ENCODE results near the gene AKAP6. TPM values are rescaled to one million over a fixed set of nuclear protein-coding genes. Genes with fewer than 3 reads are reported as not detected.

Gene AKAP6
- total and polyA plus RNA-seq, 2 experiments from 2014 or later: 0.38 to 0.42 TPM

DNA sequence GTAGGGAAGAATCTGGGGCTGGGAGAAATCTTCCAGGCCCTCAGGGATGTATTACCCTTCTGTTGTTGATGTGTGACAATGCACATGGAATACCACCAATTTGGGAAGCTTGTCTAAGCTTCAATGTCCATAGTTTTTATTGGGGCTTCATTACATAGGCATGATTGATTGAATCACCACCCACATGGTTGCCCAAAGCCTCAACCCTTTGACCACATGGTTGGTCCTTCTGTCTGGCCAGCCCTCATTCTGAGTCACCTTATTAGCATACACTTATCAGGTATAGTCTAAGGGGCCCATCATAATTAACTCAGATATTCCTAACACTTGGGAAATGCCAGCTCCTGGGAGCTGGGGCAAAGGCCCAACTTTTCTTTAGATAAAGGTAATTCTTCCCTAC is 93.3 kb downstream of the AKAP6 start:
- no peak overlapping the region for H3K4me3 Mint-ChIP-seq
- no peaks in the 10 kb centered on the region for H3K4me1 ChIP-seq (ENCODE audit: insufficient read depth)
- TF ChIP-seq NANOG (IDR thresholded peaks at IDR 0.05; ENCODE audit: borderline replicate concordance) (no peak), JUNB (IDR thresholded peaks at IDR 0.05; ENCODE audit: unreplicated experiment) (no peak), EZH2 (IDR thresholded peaks at IDR 0.05; ENCODE audit: low read depth, unreplicated experiment) (no peak), POLR2AphosphoS5 (IDR thresholded peaks at IDR 0.05; ENCODE audit: low read depth) (no peak)
- TF ChIP-seq, protein P1, sequence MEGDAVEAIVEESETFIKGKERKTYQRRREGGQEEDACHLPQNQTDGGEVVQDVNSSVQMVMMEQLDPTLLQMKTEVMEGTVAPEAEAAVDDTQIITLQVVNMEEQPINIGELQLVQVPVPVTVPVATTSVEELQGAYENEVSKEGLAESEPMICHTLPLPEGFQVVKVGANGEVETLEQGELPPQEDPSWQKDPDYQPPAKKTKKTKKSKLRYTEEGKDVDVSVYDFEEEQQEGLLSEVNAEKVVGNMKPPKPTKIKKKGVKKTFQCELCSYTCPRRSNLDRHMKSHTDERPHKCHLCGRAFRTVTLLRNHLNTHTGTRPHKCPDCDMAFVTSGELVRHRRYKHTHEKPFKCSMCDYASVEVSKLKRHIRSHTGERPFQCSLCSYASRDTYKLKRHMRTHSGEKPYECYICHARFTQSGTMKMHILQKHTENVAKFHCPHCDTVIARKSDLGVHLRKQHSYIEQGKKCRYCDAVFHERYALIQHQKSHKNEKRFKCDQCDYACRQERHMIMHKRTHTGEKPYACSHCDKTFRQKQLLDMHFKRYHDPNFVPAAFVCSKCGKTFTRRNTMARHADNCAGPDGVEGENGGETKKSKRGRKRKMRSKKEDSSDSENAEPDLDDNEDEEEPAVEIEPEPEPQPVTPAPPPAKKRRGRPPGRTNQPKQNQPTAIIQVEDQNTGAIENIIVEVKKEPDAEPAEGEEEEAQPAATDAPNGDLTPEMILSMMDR (conservative IDR thresholded peaks at IDR 0.05; ENCODE audit: low read depth in 2 of 2): no peak
- TF ChIP-seq, protein P2, sequence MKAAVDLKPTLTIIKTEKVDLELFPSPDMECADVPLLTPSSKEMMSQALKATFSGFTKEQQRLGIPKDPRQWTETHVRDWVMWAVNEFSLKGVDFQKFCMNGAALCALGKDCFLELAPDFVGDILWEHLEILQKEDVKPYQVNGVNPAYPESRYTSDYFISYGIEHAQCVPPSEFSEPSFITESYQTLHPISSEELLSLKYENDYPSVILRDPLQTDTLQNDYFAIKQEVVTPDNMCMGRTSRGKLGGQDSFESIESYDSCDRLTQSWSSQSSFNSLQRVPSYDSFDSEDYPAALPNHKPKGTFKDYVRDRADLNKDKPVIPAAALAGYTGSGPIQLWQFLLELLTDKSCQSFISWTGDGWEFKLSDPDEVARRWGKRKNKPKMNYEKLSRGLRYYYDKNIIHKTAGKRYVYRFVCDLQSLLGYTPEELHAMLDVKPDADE (IDR thresholded peaks at IDR 0.05): no peak
- ATAC-seq (no peak), DNase-seq (ENCODE audit: low spot score) (no peak)
- no peak overlapping the region for H3K27ac ChIP-seq (ENCODE audit: low read depth)
- H3K36me3 Mint-ChIP-seq (ENCODE audit: low read depth): peaks cover 12% of the 10 kb centered on the region; the same call in 2 of the 3 replicates
- peaks cover 2% of the 10 kb centered on the region for H3K27me3 Mint-ChIP-seq (ENCODE audit: insufficient read depth, low read depth, poor library complexity)
- H3F3A ChIP-seq (replicated peaks; ENCODE audit: low read depth): no peaks in the 10 kb centered on the region
- no peaks in the 10 kb centered on the region for H3K36me3 ChIP-seq (ENCODE audit: insufficient read depth)
- peaks cover 20% of the 10 kb centered on the region for H3K9me3 Mint-ChIP-seq
- no peak overlapping the region for H3K4me3 ChIP-seq
- H3K27me3 ChIP-seq (ENCODE audit: insufficient read depth): no peaks in the 10 kb centered on the region
- H3K4me2 ChIP-seq: no peak overlapping the region
- no peaks in the 10 kb centered on the region for H4K20me1 ChIP-seq (replicated peaks; ENCODE audit: insufficient read depth)
- H3K4me1 Mint-ChIP-seq: peaks cover 8% of the 10 kb centered on the region; the same call in 2 of the 3 replicates
- H3K27ac Mint-ChIP-seq: no peak overlapping the region
- no peaks in the 10 kb centered on the region for H3K9me2 ChIP-seq (ENCODE audit: insufficient read depth)
- no peaks in the 10 kb centered on the region for H3K79me2 ChIP-seq (replicated peaks; ENCODE audit: insufficient read depth)
- no peak overlapping the region for H2AFZ ChIP-seq

DNA sequence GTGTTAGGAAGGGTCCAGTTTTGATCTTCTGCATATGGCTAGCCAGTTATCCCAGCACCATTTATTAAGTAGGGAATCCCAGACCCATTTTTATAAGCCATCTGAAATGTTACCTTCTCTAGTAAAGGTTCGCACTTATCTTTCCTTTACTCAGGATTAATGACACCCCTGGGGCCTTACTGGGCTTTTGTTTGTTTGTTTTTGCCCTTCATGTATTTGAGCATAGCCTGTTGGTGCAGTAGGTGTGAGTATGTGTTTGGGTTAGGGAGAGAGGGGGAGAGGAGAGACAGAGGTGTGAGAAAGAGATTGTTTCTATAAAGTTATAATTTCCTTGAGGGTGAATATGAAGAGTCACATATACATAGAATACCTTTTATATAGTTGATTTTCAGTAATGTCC is 96.9 kb downstream of the AKAP6 start:
- Mint-ChIP-seq H3K36me3 (ENCODE audit: low read depth) (peaks cover 12% of the 10 kb centered on the region; the same call in 2 of the 3 replicates), H3K4me3 (no peak overlapping the region), H3K27me3 (ENCODE audit: insufficient read depth, low read depth, poor library complexity) (peaks cover 2% of the 10 kb centered on the region), H3K27ac (no peak overlapping the region), H3K4me1 (peaks cover 21% of the 10 kb centered on the region), H3K9me3 (peaks cover 20% of the 10 kb centered on the region)
- H3K27ac ChIP-seq (ENCODE audit: low read depth): no peak overlapping the region
- H4K20me1 ChIP-seq (replicated peaks; ENCODE audit: insufficient read depth): no peaks in the 10 kb centered on the region
- no peak overlapping the region for H3K4me3 ChIP-seq
- no peak for DNase-seq (ENCODE audit: low spot score)
- no peak for ATAC-seq
- no peaks in the 10 kb centered on the region for H3F3A ChIP-seq (replicated peaks; ENCODE audit: low read depth)
- no peaks in the 10 kb centered on the region; the same call in 1 of the 2 replicates for H3K4me1 ChIP-seq (ENCODE audit: insufficient read depth)
- H3K9me2 ChIP-seq (ENCODE audit: insufficient read depth): no peaks in the 10 kb centered on the region
- no peaks in the 10 kb centered on the region for H3K79me2 ChIP-seq (replicated peaks; ENCODE audit: insufficient read depth)
- H3K36me3 ChIP-seq (ENCODE audit: insufficient read depth): no peaks in the 10 kb centered on the region
- H2AFZ ChIP-seq: no peak overlapping the region
- no peaks in the 10 kb centered on the region for H3K27me3 ChIP-seq (ENCODE audit: insufficient read depth)
- H3K4me2 ChIP-seq: no peak overlapping the region
- TF ChIP-seq JUNB (IDR thresholded peaks at IDR 0.05; ENCODE audit: unreplicated experiment) (no peak), ZNF331 (CRISPR knock-in tag; IDR thresholded peaks at IDR 0.05; ENCODE audit: low read depth) (no peak)
- TF ChIP-seq, protein P3, sequence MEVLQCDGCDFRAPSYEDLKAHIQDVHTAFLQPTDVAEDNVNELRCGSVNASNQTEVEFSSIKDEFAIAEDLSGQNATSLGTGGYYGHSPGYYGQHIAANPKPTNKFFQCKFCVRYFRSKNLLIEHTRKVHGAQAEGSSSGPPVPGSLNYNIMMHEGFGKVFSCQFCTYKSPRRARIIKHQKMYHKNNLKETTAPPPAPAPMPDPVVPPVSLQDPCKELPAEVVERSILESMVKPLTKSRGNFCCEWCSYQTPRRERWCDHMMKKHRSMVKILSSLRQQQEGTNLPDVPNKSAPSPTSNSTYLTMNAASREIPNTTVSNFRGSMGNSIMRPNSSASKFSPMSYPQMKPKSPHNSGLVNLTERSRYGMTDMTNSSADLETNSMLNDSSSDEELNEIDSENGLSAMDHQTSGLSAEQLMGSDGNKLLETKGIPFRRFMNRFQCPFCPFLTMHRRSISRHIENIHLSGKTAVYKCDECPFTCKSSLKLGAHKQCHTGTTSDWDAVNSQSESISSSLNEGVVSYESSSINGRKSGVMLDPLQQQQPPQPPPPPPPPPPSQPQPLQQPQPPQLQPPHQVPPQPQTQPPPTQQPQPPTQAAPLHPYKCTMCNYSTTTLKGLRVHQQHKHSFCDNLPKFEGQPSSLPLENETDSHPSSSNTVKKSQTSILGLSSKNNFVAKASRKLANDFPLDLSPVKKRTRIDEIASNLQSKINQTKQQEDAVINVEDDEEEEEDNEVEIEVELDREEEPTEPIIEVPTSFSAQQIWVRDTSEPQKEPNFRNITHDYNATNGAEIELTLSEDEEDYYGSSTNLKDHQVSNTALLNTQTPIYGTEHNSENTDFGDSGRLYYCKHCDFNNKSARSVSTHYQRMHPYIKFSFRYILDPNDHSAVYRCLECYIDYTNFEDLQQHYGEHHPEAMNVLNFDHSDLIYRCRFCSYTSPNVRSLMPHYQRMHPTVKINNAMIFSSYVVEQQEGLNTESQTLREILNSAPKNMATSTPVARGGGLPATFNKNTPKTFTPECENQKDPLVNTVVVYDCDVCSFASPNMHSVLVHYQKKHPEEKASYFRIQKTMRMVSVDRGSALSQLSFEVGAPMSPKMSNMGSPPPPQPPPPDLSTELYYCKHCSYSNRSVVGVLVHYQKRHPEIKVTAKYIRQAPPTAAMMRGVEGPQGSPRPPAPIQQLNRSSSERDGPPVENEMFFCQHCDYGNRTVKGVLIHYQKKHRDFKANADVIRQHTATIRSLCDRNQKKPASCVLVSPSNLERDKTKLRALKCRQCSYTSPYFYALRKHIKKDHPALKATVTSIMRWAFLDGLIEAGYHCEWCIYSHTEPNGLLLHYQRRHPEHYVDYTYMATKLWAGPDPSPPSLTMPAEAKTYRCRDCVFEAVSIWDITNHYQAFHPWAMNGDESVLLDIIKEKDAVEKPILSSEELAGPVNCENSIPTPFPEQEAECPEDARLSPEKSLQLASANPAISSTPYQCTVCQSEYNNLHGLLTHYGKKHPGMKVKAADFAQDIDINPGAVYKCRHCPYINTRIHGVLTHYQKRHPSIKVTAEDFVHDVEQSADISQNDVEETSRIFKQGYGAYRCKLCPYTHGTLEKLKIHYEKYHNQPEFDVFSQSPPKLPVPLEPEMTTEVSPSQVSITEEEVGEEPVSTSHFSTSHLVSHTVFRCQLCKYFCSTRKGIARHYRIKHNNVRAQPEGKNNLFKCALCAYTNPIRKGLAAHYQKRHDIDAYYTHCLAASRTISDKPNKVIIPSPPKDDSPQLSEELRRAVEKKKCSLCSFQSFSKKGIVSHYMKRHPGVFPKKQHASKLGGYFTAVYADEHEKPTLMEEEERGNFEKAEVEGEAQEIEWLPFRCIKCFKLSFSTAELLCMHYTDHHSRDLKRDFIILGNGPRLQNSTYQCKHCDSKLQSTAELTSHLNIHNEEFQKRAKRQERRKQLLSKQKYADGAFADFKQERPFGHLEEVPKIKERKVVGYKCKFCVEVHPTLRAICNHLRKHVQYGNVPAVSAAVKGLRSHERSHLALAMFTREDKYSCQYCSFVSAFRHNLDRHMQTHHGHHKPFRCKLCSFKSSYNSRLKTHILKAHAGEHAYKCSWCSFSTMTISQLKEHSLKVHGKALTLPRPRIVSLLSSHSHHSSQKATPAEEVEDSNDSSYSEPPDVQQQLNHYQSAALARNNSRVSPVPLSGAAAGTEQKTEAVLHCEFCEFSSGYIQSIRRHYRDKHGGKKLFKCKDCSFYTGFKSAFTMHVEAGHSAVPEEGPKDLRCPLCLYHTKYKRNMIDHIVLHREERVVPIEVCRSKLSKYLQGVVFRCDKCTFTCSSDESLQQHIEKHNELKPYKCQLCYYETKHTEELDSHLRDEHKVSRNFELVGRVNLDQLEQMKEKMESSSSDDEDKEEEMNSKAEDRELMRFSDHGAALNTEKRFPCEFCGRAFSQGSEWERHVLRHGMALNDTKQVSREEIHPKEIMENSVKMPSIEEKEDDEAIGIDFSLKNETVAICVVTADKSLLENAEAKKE (CRISPR knock-in tag; IDR thresholded peaks at IDR 0.05): no peak
- TF ChIP-seq, protein P4, sequence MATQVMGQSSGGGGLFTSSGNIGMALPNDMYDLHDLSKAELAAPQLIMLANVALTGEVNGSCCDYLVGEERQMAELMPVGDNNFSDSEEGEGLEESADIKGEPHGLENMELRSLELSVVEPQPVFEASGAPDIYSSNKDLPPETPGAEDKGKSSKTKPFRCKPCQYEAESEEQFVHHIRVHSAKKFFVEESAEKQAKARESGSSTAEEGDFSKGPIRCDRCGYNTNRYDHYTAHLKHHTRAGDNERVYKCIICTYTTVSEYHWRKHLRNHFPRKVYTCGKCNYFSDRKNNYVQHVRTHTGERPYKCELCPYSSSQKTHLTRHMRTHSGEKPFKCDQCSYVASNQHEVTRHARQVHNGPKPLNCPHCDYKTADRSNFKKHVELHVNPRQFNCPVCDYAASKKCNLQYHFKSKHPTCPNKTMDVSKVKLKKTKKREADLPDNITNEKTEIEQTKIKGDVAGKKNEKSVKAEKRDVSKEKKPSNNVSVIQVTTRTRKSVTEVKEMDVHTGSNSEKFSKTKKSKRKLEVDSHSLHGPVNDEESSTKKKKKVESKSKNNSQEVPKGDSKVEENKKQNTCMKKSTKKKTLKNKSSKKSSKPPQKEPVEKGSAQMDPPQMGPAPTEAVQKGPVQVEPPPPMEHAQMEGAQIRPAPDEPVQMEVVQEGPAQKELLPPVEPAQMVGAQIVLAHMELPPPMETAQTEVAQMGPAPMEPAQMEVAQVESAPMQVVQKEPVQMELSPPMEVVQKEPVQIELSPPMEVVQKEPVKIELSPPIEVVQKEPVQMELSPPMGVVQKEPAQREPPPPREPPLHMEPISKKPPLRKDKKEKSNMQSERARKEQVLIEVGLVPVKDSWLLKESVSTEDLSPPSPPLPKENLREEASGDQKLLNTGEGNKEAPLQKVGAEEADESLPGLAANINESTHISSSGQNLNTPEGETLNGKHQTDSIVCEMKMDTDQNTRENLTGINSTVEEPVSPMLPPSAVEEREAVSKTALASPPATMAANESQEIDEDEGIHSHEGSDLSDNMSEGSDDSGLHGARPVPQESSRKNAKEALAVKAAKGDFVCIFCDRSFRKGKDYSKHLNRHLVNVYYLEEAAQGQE (IDR thresholded peaks at IDR 0.05; ENCODE audit: unreplicated experiment): no peak

Data from GM23338 (cell line).